Endodermal cell (in vitro differentiated cells): ENCODE results near the gene DAB1. TPM values are rescaled to one million over a fixed set of nuclear protein-coding genes. Genes with fewer than 3 reads are reported as not detected.
A peak's percentile ranks its signal among the peaks of the same experiment; 100 is the strongest.

Experiments used
- DNase-seq: peaks from one replicate; pipeline ENCODE4 v3.0.0-alpha.2; 2017
- H3K27ac ChIP-seq: 2 replicates; pipeline ENCODE4 v1.5.1; 2013; ENCODE audit warnings: mild to moderate bottlenecking, low read depth, low read length, moderate library complexity
- H3K27me3 ChIP-seq: 2 replicates; pipeline ENCODE4 v1.6.1; 2013; ENCODE audit warnings: mild to moderate bottlenecking, low read length, moderate library complexity; ENCODE audit not compliant: insufficient read depth, control insufficient read depth, poor library complexity, severe bottlenecking
- H3K36me3 ChIP-seq: 2 replicates; pipeline ENCODE4 v1.7.0; 2013; ENCODE audit warnings: mild to moderate bottlenecking, low read length, moderate library complexity; ENCODE audit not compliant: control insufficient read depth, insufficient read depth
- H3K4me1 ChIP-seq: one replicate; pipeline ENCODE4 v1.7.0; 2013; ENCODE audit warnings: low read length; ENCODE audit not compliant: control insufficient read depth, insufficient read depth
- H3K4me3 ChIP-seq: 2 replicates; pipeline ENCODE4 v1.5.1; 2013; ENCODE audit warnings: mild to moderate bottlenecking, low read length, moderate library complexity
- H3K9ac ChIP-seq: 2 replicates; pipeline ENCODE4 v1.6.1; 2013; ENCODE audit warnings: mild to moderate bottlenecking, low read length, moderate library complexity; ENCODE audit not compliant: poor library complexity, severe bottlenecking; ENCODE audit errors: extremely low read depth
- H3K9me3 ChIP-seq: 2 replicates; pipeline ENCODE4 v1.6.1; 2013; ENCODE audit warnings: mild to moderate bottlenecking, low read length, moderate library complexity; ENCODE audit not compliant: control insufficient read depth
- H3K27ac Mint-ChIP-seq: 2 replicates; pipeline ENCODE4 v1.8.0; 2020; ENCODE audit warnings: mixed read lengths
- H3K27me3 Mint-ChIP-seq: 2 replicates; pipeline ENCODE4 v1.8.0; 2021; ENCODE audit warnings: mild to moderate bottlenecking, mixed read lengths; ENCODE audit not compliant: insufficient read depth
- H3K36me3 Mint-ChIP-seq: 2 replicates; pipeline ENCODE4 v1.8.0; 2020; ENCODE audit warnings: low read depth, mixed read lengths
- H3K4me1 Mint-ChIP-seq: 2 replicates; pipeline ENCODE4 v1.8.0; 2020; ENCODE audit warnings: mixed read lengths
- H3K4me3 Mint-ChIP-seq: 2 replicates; pipeline ENCODE4 v1.8.0; 2020; ENCODE audit warnings: mild to moderate bottlenecking, moderate library complexity, mixed read lengths
- H3K9me3 Mint-ChIP-seq: 2 replicates; pipeline ENCODE4 v1.8.0; 2020; ENCODE audit warnings: mild to moderate bottlenecking, mixed read lengths
- CTCF ChIP-seq: fragments of 200-600 bp; sonication (generic); conservative IDR thresholded peaks from 2 replicates; pipeline ENCODE4 v1.5.0; 2021; ENCODE audit warnings: antibody characterized with exemption, mild to moderate bottlenecking
- WGBS, 2 experiments: methylation state at CpG; one replicate each; pipeline versions ENCODE4 v1.1.5 to v1.1.7; 2013; ENCODE audit warnings: missing lambda C conversion rate in 2 of 2, mixed read lengths in 1 of 2; ENCODE audit not compliant: insufficient coverage in 1 of 2, insufficient read length in 1 of 2; 5-methylcytosine and 5-hydroxymethylcytosine counted together
- total RNA-seq, 2 donors: library from RNA; stranded (reverse); fragmentation: NEBNext Ultra II Directional in 1 of 2; extraction: Animal tissue kit (Norgen Biotek cat#: 25700) in 1 of 2; gene quantifications; 2 replicates in 1 of 2; 3 replicates in 1 of 2; pipeline ENCODE4 v1.2.1, GENCODE V29; 2021

Gene DAB1
- total RNA-seq, 2 donors from 2014 or later = 32.0 to 36.2 TPM

- H3K27ac ChIP-seq = peak overlapping the region; percentile 1
- Mint-ChIP-seq H3K4me1 (peaks cover 34% of the 10 kb centered on the region), H3K27me3 (peaks cover 8% of the 10 kb centered on the region), H3K27ac (no peak overlapping the region), H3K9me3 (no peaks in the 10 kb centered on the region), H3K36me3 (no peaks in the 10 kb centered on the region), H3K4me3 (no peak overlapping the region)
- no peak overlapping the region for H3K4me3 ChIP-seq
- H3K9me3 ChIP-seq = no peaks in the 10 kb centered on the region
- DNase-seq = peak; percentile 69
- TF ChIP-seq CTCF = no peak
- H3K36me3 ChIP-seq = no peaks in the 10 kb centered on the region
- peaks cover 6% of the 10 kb centered on the region for H3K4me1 ChIP-seq
- no peaks in the 10 kb centered on the region for H3K27me3 ChIP-seq
- no peak overlapping the region for H3K9ac ChIP-seq
Measured at GRCh38 chr1:57206038-57206437, 217.8 kb downstream of the DAB1 start.

GRCh38 chr1:57204942-57205787 lies 218.7 kb downstream of the DAB1 start:
- H3K27ac ChIP-seq = peak overlapping the region; percentile 85
- Mint-ChIP-seq H3K27me3 (peaks cover 8% of the 10 kb centered on the region), H3K36me3 (no peaks in the 10 kb centered on the region), H3K4me1 (peaks cover 34% of the 10 kb centered on the region), H3K4me3 (no peak overlapping the region), H3K9me3 (no peaks in the 10 kb centered on the region), H3K27ac (peak overlapping the region; percentile 15)
- H3K9ac ChIP-seq = no peak overlapping the region
- TF ChIP-seq CTCF = no peak
- no peaks in the 10 kb centered on the region for H3K9me3 ChIP-seq
- H3K4me1 ChIP-seq = peaks cover 6% of the 10 kb centered on the region
- no peak overlapping the region for H3K4me3 ChIP-seq
- H3K27me3 ChIP-seq = no peaks in the 10 kb centered on the region
- WGBS, 2 experiments = 63 to 81% methylated on average over 1 to 5 of the region's 5 CpGs
- H3K36me3 ChIP-seq = no peaks in the 10 kb centered on the region
- peak; percentile 60 for DNase-seq

- Mint-ChIP-seq H3K27me3 (peaks cover 8% of the 10 kb centered on the region), H3K27ac (no peak overlapping the region), H3K9me3 (no peaks in the 10 kb centered on the region), H3K4me3 (no peak overlapping the region), H3K4me1 (peaks cover 40% of the 10 kb centered on the region), H3K36me3 (no peaks in the 10 kb centered on the region)
- no peak for DNase-seq
- Histone ChIP-seq H3K36me3 (no peaks in the 10 kb centered on the region), H3K9ac (no peak overlapping the region), H3K4me3 (no peak overlapping the region), H3K27ac (no peak overlapping the region), H3K27me3 (no peaks in the 10 kb centered on the region), H3K9me3 (no peaks in the 10 kb centered on the region), H3K4me1 (peaks cover 6% of the 10 kb centered on the region)
- no peak for TF ChIP-seq CTCF
- 100% methylated on average over 2 of the region's 3 CpGs; no CpG with 5 or more reads in 1 of the 2 experiments for WGBS, 2 experiments
Measured at GRCh38 chr1:57204091-57204490, 219.8 kb downstream of the DAB1 start.
